Aortic smooth muscle cell (primary cell): ENCODE results near the gene SMYD2. TPM values are rescaled to one million over a fixed set of nuclear protein-coding genes. Genes with fewer than 3 reads are reported as not detected.

Experiments
- total RNA-seq: library from RNA; depleted of rRNA; stranded (reverse); fragments of >200 nt; gene quantifications from 2 replicates; pipeline ENCODE4 v1.2.3, GENCODE V29; 2014

Gene SMYD2, protein sequence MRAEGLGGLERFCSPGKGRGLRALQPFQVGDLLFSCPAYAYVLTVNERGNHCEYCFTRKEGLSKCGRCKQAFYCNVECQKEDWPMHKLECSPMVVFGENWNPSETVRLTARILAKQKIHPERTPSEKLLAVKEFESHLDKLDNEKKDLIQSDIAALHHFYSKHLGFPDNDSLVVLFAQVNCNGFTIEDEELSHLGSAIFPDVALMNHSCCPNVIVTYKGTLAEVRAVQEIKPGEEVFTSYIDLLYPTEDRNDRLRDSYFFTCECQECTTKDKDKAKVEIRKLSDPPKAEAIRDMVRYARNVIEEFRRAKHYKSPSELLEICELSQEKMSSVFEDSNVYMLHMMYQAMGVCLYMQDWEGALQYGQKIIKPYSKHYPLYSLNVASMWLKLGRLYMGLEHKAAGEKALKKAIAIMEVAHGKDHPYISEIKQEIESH
- 20.2 and 22.7 TPM in 2 replicates for total RNA-seq

DNA sequence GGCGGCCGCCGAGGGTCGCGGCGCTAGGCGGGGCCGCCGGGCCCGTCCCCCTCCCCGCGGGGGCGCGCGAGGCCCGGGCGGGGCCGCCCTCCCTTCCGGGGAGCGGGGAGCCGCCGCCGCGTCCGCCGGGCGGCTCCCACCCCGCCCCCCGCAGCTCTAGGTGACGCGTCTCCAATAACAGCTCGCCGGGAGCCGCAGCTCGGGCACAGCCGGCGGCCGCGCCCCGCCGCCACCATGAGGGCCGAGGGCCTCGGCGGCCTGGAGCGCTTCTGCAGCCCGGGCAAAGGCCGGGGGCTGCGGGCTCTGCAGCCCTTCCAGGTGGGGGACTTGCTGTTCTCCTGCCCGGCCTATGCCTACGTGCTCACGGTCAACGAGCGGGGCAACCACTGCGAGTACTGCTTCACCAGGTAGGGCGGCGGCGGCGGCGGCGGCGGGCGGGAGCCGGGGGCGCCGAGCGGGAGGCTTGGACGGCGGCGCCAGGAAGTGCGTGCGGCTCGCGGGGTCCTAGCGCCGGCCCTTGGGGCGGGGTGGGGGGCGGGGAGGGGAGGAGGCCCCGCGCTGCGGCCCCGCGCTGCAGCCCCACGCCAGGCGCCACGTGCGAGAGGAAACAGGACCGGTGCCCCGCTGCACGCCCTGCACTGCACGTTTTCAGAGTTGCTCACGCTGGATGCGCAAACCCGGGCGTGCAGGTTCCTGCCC lies at the start of gene SMYD2:
Gene SMYD2, plus strand, starts transcription at position 139 of the 699 bp plus-strand sequence. Its CDS starts 96 bp downstream, at position 235.

